ENCODE data around the gene SLC44A5.

DNA sequence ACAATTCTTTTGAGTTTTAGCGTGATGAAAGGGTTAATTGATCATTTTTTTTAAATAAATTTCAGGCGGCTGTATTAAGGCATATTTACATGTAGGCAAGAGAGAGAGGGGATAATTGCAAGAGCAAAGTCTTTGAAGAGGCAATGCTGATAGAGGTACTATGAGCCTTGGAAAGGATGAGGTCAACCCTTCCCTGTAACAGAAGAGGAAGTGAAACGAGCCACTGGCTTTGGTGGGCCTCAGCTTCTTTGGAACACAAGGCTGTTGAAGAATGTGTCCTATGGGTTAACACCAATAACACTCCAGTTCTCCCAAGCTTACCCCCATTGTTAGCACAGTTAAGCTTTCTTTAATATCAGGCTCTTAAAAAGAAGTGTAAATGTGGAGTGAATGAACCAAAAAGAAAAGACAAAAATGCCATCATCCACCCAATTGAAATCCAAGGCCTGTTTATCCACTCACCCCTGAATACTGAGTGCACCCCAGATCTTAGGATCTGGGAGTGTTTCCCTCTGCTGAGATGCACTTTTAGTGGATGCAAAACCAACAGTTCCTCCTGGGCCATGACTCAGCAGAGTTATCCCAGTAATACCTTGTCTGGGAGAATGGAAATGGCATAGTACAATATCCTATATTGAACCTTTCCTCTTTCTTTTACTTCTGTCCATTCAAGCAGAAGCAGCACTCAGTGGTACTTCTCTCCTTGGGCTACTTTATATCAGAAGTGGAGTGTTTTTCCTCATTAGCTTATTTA is 216.4 kb downstream of the SLC44A5 start:
- TF ChIP-seq CTCF (IDR thresholded peaks at IDR 0.05; ENCODE audit: low read depth, low read length) = no peak
- TF ChIP-seq EZH2phosphoT487 (IDR thresholded peaks at IDR 0.05; ENCODE audit: low read depth) = no peak
